Measurements from ENCODE around the gene GPC1. TPM values are rescaled to one million over a fixed set of nuclear protein-coding genes. Genes with fewer than 3 reads are reported as not detected.

The GPC1 gene
- total and polyA plus RNA-seq, 2 of the 13 experiments (the other 11 are each of a cell fraction or from before 2014, with no cell fraction given), result 4.0 to 5.5 TPM

GRCh38 chr2:240482141-240482540, 46.7 kb downstream of the GPC1 start:
- H3K9ac ChIP-seq (ENCODE audit: insufficient read depth, low read depth, low read length), result no peak overlapping the region
- intact Hi-C loops (cut with micrococcal nuclease; ENCODE audit: unreplicated experiment) (no loop called here), in situ Hi-C loops (cut with HindIII; ENCODE audit: extremely low pct_ligation_motif_present, low pct_unique_long_range_greater_than_20kb) (no loop called here)
- CTCF ChIA-PET (ENCODE audit: low intra/inter-chr PET ratio, low total read pairs), result no interaction called here
- no peak overlapping the region for H3K4me3 ChIP-seq (replicated peaks in 1 of 3; ENCODE audit: insufficient read depth in 1 of 3, low read depth in 2 of 3, low read length in 3 of 3)
- no peak overlapping the region for H3K27ac ChIP-seq (ENCODE audit: extremely low read length, insufficient read depth, low read length)
- no peak for DNase-seq (ENCODE audit: low spot score)
- BruUV-seq (replicated peaks), result no TSS peak
- 96% methylated on average over 11 of the region's 11 CpGs for WGBS (ENCODE audit: low lambda C conversion rate)
- FAIRE-seq, result no peak
- H3K4me2 ChIP-seq (ENCODE audit: low read depth, low read length), result no peak overlapping the region
- POLR2A ChIA-PET, result no interaction called here
- H3K79me2 ChIP-seq (ENCODE audit: insufficient read depth, low read length), result no peaks in the 10 kb centered on the region
- H2AFZ ChIP-seq (ENCODE audit: low read length), result no peak overlapping the region
- ATAC-seq, result no peak
- H3K36me3 ChIP-seq (replicated peaks in 1 of 2; ENCODE audit: control insufficient read depth in 1 of 2, insufficient read depth in 2 of 2, low read length in 2 of 2), result peaks cover 0 to 1% of the 10 kb centered on the region in 2 experiments; a peak in 1 of 5 replicates
- no peaks in the 10 kb centered on the region for H3K9me3 ChIP-seq (ENCODE audit: low read length)
- no peaks in the 10 kb centered on the region for H3K4me1 ChIP-seq (ENCODE audit: insufficient read depth, low read length)
- no peaks in the 10 kb centered on the region for H3K27me3 ChIP-seq (ENCODE audit: control insufficient read depth in 1 of 2, insufficient read depth in 2 of 2, low read length in 2 of 2)
- H4K20me1 ChIP-seq (ENCODE audit: insufficient read depth, low read length), result no peaks in the 10 kb centered on the region
- TF ChIP-seq ATF4 (CRISPR knock-in tag; IDR thresholded peaks at IDR 0.05) (no peak), ZNF562 (CRISPR knock-in tag; IDR thresholded peaks at IDR 0.05; ENCODE audit: borderline replicate concordance) (no peak), PRDM10 (CRISPR knock-in tag; IDR thresholded peaks at IDR 0.05; ENCODE audit: low read depth) (no peak), ZNF558 (CRISPR knock-in tag; IDR thresholded peaks at IDR 0.05; ENCODE audit: borderline replicate concordance) (no peak), THRA (CRISPR knock-in tag; IDR thresholded peaks at IDR 0.05; ENCODE audit: borderline replicate concordance) (no peak), CENPBD1 (CRISPR knock-in tag; IDR thresholded peaks at IDR 0.05; ENCODE audit: borderline replicate concordance, low read depth) (no peak), ERF (CRISPR knock-in tag; IDR thresholded peaks at IDR 0.05) (no peak), SAP130 (CRISPR knock-in tag; IDR thresholded peaks at IDR 0.05; ENCODE audit: low read depth) (no peak), RARA (CRISPR knock-in tag; IDR thresholded peaks at IDR 0.05) (no peak), ARID2 (CRISPR knock-in tag; IDR thresholded peaks at IDR 0.05; ENCODE audit: borderline replicate concordance) (no peak), TCF7L2 (IDR thresholded peaks at IDR 0.05; ENCODE audit: low read depth, low read length) (no peak), ELK4 (CRISPR knock-in tag; IDR thresholded peaks at IDR 0.05; ENCODE audit: borderline replicate concordance) (no peak), SOX6 (IDR thresholded peaks at IDR 0.05) (no peak), SOX6 (CRISPR knock-in tag; IDR thresholded peaks at IDR 0.05) (no peak), ATF7 (IDR thresholded peaks at IDR 0.05) (no peak), ATF7 (CRISPR knock-in tag; IDR thresholded peaks at IDR 0.05) (no peak)
